SK-N-SH treated with all-trans-retinoic acid at 6 μM for 48 hours (cell line): Measurements from ENCODE around the gene PVALEF.

Experiments used
- ATAC-seq: fragments of 200-7000 bp; cut with Tn5 transposase; 3 replicates; pipeline ENCODE4 v1.9.1; 2020; ENCODE audit warnings: mild to moderate bottlenecking, moderate library complexity
- ARNTL ChIP-seq: fragments of 450-650 bp; formaldehyde crosslinking; IDR thresholded peaks from 2 replicates; pipeline ENCODE4 v1.5.0; 2020; ENCODE audit warnings: low read depth, mild to moderate bottlenecking, moderate library complexity, borderline replicate concordance
- BACH2 ChIP-seq: fragments of 250-450 bp; sonication (Bioruptor Pico); IDR thresholded peaks from 2 replicates; pipeline ENCODE4 v1.9.0; 2021; ENCODE audit warnings: mild to moderate bottlenecking, borderline replicate concordance
- CSDC2 ChIP-seq: fragments of 250-450 bp; sonication (Bioruptor Pico); IDR thresholded peaks from 2 replicates; pipeline ENCODE4 v1.5.0; 2020; ENCODE audit warnings: mild to moderate bottlenecking, moderate library complexity
- ESRRG ChIP-seq: fragments of 250-450 bp; sonication (Bioruptor Pico); IDR thresholded peaks from 2 replicates; pipeline ENCODE4 v1.6.1; 2021; ENCODE audit warnings: mild to moderate bottlenecking
- GLIS3 ChIP-seq: fragments of 250-450 bp; sonication (Bioruptor Pico); IDR thresholded peaks from 2 replicates; pipeline ENCODE4 v1.5.0; 2020; ENCODE audit warnings: mild to moderate bottlenecking, moderate library complexity
- ISL1 ChIP-seq: fragments of 250-450 bp; sonication (Bioruptor Pico); IDR thresholded peaks from 2 replicates; pipeline ENCODE4 v2.1.2; 2022; ENCODE audit warnings: mild to moderate bottlenecking, moderate library complexity
- OSR1 ChIP-seq: fragments of 250-450 bp; sonication (Bioruptor Pico); IDR thresholded peaks from 2 replicates; pipeline ENCODE4 v1.8.0; 2022; ENCODE audit warnings: moderate library complexity, mild to moderate bottlenecking, inconsistent platforms
- PPARA ChIP-seq: fragments of 250-450 bp; sonication (Bioruptor Pico); IDR thresholded peaks from 2 replicates; pipeline ENCODE4 v1.5.0; 2020; ENCODE audit warnings: mild to moderate bottlenecking, borderline replicate concordance
- RARB ChIP-seq: fragments of 250-450 bp; sonication (Bioruptor Pico); IDR thresholded peaks from 2 replicates; pipeline ENCODE4 v1.8.0; 2021; ENCODE audit warnings: mild to moderate bottlenecking, moderate library complexity
- SNAI2 ChIP-seq: fragments of 250-450 bp; sonication (Bioruptor Pico); IDR thresholded peaks from 2 replicates; pipeline ENCODE4 v1.5.0; 2020; ENCODE audit warnings: mild to moderate bottlenecking, moderate library complexity
- TCF4 ChIP-seq: fragments of 250-450 bp; sonication (Bioruptor Pico); IDR thresholded peaks from 2 replicates; pipeline ENCODE4 v1.8.0; 2021; ENCODE audit warnings: mild to moderate bottlenecking, moderate library complexity, borderline replicate concordance
- TOX ChIP-seq: fragments of 250-450 bp; sonication (Bioruptor Pico); IDR thresholded peaks from 2 replicates; pipeline ENCODE4 v1.8.0; 2021; ENCODE audit warnings: mild to moderate bottlenecking, moderate library complexity, borderline replicate concordance
- ZC3H10 ChIP-seq: fragments of 250-450 bp; sonication (Bioruptor Pico); IDR thresholded peaks from 2 replicates; pipeline ENCODE4 v1.5.1; 2021; ENCODE audit warnings: mild to moderate bottlenecking, moderate library complexity
- ZFP3 ChIP-seq: fragments of 250-450 bp; sonication (Bioruptor Pico); IDR thresholded peaks from 2 replicates; pipeline ENCODE4 v1.5.0; 2020; ENCODE audit warnings: mild to moderate bottlenecking, moderate library complexity
- ZFP30 ChIP-seq: fragments of 450-650 bp; formaldehyde crosslinking; IDR thresholded peaks from 2 replicates; pipeline ENCODE4 v1.5.0; 2022; ENCODE audit warnings: mild to moderate bottlenecking, moderate library complexity
- ZNF565 ChIP-seq: fragments of 450-650 bp; formaldehyde crosslinking; conservative IDR thresholded peaks from 2 replicates; pipeline ENCODE4 v1.5.0; 2020; ENCODE audit warnings: low read depth, mild to moderate bottlenecking, moderate library complexity
- ZNF70 ChIP-seq: fragments of 450-650 bp; formaldehyde crosslinking; IDR thresholded peaks from 2 replicates; pipeline ENCODE4 v1.5.0; 2020; ENCODE audit warnings: mild to moderate bottlenecking, moderate library complexity
- ZNF8 ChIP-seq: fragments of 450-650 bp; formaldehyde crosslinking; IDR thresholded peaks from 2 replicates; pipeline ENCODE4 v1.5.0; 2020; ENCODE audit warnings: mild to moderate bottlenecking, moderate library complexity
- TF ChIP-seq, protein P1 (sequence below): fragments of 250-450 bp; sonication (Bioruptor Pico); IDR thresholded peaks from 2 replicates; pipeline ENCODE4 v1.8.0; 2020; ENCODE audit warnings: mild to moderate bottlenecking, moderate library complexity, borderline replicate concordance
- TF ChIP-seq, protein P2 (sequence below): fragments of 250-450 bp; sonication (Bioruptor Pico); IDR thresholded peaks from 2 replicates; pipeline ENCODE4 v1.8.0; 2021; ENCODE audit warnings: low read depth, mild to moderate bottlenecking, moderate library complexity, borderline replicate concordance
- TF ChIP-seq, protein P3 (sequence below): fragments of 250-450 bp; sonication (Bioruptor Pico); IDR thresholded peaks from 2 replicates; pipeline ENCODE4 v1.5.1; 2021; ENCODE audit warnings: mild to moderate bottlenecking, moderate library complexity
- TF ChIP-seq, protein P4 (sequence below): fragments of 250-450 bp; sonication (Bioruptor Pico); IDR thresholded peaks from 2 replicates; pipeline ENCODE4 v1.5.1; 2020; ENCODE audit warnings: low read depth, mild to moderate bottlenecking, moderate library complexity
- TF ChIP-seq, protein P5 (sequence below): fragments of 250-450 bp; sonication (Bioruptor Pico); IDR thresholded peaks from 2 replicates; pipeline ENCODE4 v1.5.0; 2020; ENCODE audit warnings: mild to moderate bottlenecking, moderate library complexity

Gene PVALEF

DNA sequence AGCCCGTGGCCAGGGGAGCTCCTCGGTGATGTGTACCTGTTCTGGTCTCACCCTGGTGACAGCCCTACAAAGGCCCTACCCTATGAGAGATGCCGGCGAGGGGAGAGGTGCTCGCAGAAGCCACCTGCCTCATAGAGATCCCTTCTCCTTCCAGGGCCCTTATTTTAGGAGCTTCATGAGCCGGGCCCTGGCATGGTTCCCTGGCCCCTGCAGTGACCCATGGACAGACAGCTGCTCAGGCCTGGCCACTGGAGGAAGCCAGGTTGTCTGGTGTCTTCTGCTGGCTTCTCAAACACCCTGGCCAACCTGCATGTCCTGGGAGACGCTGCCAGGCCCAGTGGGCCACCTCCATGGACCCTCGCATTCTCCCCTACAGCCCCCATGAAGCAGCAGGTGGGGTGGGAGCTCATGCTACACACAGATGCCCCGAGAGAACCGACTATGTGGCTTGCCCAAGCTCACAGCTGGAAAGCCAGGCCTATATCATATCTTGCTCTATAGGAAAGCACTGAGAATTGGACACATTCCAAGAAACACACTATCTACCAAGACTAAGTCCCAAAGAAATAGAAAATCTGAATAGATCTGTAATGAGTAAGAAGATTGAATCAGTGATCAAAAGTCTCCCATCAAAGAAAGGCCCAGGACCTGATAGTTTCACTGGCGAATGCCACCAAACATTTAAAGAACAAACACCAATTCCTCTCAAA lies 7.9 kb downstream of the PVALEF start:
- TF ChIP-seq ISL1 (CRISPR knock-in tag): no peak
- TF ChIP-seq GLIS3: no peak
- no peak for TF ChIP-seq ZC3H10
- TF ChIP-seq BACH2 (CRISPR knock-in tag): no peak
- TF ChIP-seq OSR1 (CRISPR knock-in tag): no peak
- no peak for ATAC-seq

DNA sequence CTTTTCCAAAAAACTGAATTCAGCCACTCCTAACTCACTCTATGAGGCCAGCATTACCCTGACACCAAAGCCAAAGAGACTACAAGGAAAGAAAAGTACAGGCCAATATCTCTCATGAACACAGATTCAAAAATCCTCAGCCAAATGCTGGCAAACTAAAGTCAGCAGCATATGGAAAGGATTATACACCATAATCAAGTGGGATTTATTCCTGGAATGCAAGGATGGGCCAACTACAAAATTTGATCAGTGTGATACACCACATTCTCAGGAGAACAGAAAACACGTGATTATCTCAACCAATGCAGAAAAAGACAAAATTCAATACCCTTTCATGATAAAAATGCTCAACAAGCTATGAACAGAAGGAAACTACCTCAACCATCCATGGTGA lies 8.5 kb downstream of the PVALEF start:
- no peak for TF ChIP-seq TCF4
- TF ChIP-seq ZNF8 (CRISPR knock-in tag): no peak
- TF ChIP-seq ISL1 (CRISPR knock-in tag): no peak
- TF ChIP-seq ZFP30 (CRISPR knock-in tag): no peak
- TF ChIP-seq, protein P1, sequence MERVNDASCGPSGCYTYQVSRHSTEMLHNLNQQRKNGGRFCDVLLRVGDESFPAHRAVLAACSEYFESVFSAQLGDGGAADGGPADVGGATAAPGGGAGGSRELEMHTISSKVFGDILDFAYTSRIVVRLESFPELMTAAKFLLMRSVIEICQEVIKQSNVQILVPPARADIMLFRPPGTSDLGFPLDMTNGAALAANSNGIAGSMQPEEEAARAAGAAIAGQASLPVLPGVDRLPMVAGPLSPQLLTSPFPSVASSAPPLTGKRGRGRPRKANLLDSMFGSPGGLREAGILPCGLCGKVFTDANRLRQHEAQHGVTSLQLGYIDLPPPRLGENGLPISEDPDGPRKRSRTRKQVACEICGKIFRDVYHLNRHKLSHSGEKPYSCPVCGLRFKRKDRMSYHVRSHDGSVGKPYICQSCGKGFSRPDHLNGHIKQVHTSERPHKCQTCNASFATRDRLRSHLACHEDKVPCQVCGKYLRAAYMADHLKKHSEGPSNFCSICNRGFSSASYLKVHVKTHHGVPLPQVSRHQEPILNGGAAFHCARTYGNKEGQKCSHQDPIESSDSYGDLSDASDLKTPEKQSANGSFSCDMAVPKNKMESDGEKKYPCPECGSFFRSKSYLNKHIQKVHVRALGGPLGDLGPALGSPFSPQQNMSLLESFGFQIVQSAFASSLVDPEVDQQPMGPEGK: no peak
- no peak for TF ChIP-seq SNAI2
- TF ChIP-seq ZC3H10: no peak
- no peak for TF ChIP-seq TOX (CRISPR knock-in tag)
- TF ChIP-seq PPARA (CRISPR knock-in tag): no peak
- TF ChIP-seq GLIS3: no peak
- TF ChIP-seq, protein P2, sequence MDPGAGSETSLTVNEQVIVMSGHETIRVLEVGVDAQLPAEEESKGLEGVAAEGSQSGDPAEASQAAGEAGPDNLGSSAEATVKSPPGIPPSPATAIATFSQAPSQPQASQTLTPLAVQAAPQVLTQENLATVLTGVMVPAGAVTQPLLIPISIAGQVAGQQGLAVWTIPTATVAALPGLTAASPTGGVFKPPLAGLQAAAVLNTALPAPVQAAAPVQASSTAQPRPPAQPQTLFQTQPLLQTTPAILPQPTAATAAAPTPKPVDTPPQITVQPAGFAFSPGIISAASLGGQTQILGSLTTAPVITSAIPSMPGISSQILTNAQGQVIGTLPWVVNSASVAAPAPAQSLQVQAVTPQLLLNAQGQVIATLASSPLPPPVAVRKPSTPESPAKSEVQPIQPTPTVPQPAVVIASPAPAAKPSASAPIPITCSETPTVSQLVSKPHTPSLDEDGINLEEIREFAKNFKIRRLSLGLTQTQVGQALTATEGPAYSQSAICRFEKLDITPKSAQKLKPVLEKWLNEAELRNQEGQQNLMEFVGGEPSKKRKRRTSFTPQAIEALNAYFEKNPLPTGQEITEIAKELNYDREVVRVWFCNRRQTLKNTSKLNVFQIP (CRISPR knock-in tag): no peak
- TF ChIP-seq RARB (CRISPR knock-in tag): no peak
- TF ChIP-seq ESRRG (CRISPR knock-in tag): no peak
- no peak for TF ChIP-seq ZFP3
- TF ChIP-seq BACH2 (CRISPR knock-in tag): no peak
- no peak for TF ChIP-seq ZNF565 (CRISPR knock-in tag)
- TF ChIP-seq OSR1 (CRISPR knock-in tag): no peak
- TF ChIP-seq, all 23 proteins: peak for 0
- peak; percentile 55 for ATAC-seq

DNA sequence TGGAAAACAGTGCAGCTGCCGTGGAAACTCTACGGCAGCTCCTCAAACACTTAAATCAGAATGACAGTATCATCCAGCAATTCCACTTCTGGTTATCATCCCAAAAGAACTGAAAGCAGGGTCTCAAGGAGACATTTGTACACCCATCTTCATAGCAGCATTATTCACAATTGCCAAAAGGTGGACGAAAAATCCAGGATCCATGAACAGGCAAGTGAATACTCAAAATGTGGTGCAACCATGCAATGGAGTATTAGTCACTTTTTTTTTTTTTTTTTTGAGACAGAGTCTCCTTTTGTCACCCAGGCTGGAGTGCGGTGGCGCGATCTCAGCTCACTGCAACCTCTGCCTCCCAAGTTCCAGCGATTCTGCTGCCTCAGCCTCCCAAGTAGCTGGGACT lies 11.4 kb downstream of the PVALEF start:
- TF ChIP-seq GLIS3 (no peak), ESRRG (CRISPR knock-in tag) (no peak), BACH2 (CRISPR knock-in tag) (no peak), ZNF565 (CRISPR knock-in tag) (no peak), ZC3H10 (no peak), TOX (CRISPR knock-in tag) (no peak), ZFP30 (CRISPR knock-in tag) (no peak), ZNF70 (no peak), CSDC2 (CRISPR knock-in tag) (no peak), TCF4 (no peak), PPARA (CRISPR knock-in tag) (no peak), ISL1 (CRISPR knock-in tag) (no peak), ZFP3 (no peak), ARNTL (CRISPR knock-in tag) (no peak), SNAI2 (no peak)
- TF ChIP-seq, protein P1: no peak
- TF ChIP-seq, protein P3, sequence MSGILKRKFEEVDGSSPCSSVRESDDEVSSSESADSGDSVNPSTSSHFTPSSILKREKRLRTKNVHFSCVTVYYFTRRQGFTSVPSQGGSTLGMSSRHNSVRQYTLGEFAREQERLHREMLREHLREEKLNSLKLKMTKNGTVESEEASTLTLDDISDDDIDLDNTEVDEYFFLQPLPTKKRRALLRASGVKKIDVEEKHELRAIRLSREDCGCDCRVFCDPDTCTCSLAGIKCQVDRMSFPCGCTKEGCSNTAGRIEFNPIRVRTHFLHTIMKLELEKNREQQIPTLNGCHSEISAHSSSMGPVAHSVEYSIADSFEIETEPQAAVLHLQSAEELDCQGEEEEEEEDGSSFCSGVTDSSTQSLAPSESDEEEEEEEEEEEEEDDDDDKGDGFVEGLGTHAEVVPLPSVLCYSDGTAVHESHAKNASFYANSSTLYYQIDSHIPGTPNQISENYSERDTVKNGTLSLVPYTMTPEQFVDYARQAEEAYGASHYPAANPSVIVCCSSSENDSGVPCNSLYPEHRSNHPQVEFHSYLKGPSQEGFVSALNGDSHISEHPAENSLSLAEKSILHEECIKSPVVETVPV: no peak
- TF ChIP-seq, protein P2 (CRISPR knock-in tag): no peak
- TF ChIP-seq, protein P4, sequence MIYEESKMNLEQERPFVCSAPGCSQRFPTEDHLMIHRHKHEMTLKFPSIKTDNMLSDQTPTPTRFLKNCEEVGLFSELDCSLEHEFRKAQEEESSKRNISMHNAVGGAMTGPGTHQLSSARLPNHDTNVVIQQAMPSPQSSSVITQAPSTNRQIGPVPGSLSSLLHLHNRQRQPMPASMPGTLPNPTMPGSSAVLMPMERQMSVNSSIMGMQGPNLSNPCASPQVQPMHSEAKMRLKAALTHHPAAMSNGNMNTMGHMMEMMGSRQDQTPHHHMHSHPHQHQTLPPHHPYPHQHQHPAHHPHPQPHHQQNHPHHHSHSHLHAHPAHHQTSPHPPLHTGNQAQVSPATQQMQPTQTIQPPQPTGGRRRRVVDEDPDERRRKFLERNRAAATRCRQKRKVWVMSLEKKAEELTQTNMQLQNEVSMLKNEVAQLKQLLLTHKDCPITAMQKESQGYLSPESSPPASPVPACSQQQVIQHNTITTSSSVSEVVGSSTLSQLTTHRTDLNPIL (CRISPR knock-in tag): no peak
- TF ChIP-seq, protein P5, sequence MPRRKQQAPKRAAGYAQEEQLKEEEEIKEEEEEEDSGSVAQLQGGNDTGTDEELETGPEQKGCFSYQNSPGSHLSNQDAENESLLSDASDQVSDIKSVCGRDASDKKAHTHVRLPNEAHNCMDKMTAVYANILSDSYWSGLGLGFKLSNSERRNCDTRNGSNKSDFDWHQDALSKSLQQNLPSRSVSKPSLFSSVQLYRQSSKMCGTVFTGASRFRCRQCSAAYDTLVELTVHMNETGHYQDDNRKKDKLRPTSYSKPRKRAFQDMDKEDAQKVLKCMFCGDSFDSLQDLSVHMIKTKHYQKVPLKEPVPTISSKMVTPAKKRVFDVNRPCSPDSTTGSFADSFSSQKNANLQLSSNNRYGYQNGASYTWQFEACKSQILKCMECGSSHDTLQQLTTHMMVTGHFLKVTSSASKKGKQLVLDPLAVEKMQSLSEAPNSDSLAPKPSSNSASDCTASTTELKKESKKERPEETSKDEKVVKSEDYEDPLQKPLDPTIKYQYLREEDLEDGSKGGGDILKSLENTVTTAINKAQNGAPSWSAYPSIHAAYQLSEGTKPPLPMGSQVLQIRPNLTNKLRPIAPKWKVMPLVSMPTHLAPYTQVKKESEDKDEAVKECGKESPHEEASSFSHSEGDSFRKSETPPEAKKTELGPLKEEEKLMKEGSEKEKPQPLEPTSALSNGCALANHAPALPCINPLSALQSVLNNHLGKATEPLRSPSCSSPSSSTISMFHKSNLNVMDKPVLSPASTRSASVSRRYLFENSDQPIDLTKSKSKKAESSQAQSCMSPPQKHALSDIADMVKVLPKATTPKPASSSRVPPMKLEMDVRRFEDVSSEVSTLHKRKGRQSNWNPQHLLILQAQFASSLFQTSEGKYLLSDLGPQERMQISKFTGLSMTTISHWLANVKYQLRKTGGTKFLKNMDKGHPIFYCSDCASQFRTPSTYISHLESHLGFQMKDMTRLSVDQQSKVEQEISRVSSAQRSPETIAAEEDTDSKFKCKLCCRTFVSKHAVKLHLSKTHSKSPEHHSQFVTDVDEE (CRISPR knock-in tag): no peak
- 0 out of 3 replicates have a peak, but pooled peaks have one; percentile 14 for ATAC-seq
